GM18517 (cell line): Measurements from ENCODE around the gene RERE.

Experiments used
- ATAC-seq: cut with Tn5 transposase; IDR thresholded peaks from one replicate; pipeline ENCODE4 v1.9.1; 2021; ENCODE audit warnings: mild to moderate bottlenecking, moderate library complexity; ENCODE audit not compliant: unreplicated experiment

The RERE gene

DNA sequence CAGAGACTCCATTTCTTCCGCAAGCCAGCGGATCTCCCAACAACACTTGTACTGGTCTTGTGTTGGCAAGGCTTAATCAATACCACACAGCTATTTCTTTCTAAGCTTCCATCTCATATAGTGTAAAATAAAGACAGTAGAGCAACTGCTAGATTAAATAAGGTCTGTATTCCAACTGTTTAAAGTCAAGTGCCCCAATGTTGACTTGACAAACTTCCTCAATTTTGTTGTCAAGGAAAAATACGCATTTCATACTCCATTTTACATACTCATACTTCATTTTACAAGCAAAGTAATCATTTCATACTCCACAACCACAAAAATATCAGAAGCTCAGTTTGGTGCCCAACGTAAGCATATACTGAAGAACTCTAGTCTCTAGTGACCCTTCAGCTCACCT, 143.0 kb downstream of the RERE start:
- no peak for ATAC-seq

DNA sequence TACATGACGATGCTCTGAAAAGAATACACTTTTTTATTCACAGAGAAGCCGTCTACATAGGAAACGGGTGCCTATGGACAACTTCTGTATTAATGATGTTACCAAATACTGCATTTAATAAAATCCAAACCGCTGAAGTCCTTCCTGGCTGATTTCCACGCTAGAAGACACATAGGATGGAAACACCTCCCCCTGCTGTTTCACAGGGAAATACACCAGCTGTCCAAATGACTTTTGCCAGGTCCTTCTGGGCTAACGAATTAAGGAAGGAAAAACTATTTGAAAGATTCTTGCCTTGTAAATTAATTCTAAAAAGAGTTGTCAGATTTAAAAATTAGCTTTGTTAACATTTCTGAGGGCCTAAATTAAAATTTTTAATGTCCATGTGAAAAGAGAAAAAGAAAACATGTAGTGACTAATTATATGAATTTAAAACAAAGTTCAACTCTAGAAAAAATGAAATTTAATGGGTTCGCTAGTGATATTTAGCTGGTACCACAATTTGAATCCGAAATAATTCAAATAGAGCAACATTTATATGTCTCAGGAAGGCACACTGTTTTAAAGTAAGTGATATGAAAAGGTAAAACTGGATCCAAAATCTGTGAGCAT, 146.0 kb downstream of the RERE start:
- no peak for ATAC-seq

DNA sequence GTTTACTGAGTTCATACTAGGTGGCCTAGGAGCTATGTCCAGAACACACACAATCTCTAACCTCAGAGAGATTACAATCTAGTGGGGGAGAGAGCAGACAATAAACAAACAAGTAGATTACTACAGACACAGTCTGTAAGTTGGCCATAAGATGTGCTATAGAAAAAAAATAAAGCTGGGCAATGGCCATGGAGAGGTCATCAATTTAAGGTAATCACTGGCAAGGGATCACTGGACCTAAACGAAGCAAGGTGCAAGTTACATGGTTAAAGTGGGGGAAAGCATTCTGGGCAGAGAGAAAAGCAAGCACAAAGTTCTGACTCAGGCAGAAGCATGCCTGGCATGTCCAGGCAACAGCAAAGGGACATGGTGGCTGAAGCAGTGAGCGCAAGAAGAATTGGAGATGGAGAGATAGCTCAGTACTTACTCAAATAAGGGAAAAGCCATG, 147.0 kb downstream of the RERE start:
- no peak for ATAC-seq

DNA sequence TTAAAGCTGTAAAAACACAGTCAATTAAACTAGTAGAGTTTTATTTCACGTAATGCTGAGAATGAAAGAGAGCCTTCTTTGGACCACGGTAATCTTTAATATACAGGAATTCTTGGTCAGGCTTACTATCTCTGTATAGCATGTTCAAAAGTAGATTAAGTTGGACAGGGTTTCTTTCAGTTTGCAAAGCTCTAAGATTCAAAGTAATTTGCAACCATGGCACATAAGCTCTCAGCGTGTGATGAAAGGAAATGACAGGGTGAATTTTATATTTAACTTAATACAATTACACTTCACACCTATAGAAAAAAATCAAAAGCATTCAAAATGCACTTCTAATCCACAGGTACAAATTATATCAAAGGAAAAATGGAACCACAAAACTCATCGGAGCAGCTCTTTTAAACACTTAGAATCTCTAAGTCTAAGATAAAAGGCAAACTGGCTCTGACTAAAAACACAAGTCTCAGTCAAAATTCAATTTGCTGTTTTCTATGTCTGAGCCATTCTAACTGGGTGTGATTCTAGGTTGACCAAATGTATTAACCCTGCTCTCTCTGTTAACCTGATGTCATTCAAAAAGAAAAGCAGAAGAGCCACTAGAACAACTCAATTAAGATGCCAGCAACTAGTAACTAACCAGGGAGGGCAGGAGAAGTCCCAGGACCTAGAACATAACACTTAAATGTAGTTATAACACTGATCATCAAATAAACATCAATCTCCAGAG, 147.7 kb downstream of the RERE start:
- ATAC-seq = no peak

DNA sequence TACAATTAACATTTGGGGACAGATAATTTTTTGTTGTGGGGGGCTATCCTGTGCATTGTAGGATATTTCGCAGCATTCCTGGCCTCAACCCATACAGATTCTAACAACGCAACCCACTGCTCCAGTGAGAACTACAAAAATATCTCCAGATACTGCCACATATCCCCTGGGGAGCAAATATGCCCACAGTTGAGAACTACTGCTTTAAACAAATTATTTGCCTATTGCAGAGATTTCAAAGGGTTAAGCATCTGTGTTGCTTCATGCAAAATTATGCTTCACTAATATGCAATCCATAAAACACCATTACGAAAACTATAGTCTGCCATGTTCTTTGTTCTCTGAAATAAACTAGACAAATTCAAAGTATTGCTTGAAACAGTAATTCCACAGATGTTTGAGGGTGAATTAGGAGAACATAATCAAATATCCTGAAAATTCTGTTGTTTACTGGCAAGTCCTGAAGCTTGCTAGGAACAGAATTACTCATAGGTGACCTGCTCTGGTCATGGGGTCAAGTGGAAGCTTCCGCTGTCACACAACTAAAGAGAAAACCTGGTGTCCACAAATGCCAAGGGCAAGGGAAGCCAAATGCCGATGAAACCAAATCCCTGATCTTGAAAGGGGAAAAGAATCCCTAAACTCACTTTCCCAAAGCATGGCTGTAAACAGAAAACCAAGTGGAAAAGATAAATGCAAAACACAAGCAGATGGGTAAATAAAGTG, 149.4 kb downstream of the RERE start:
- ATAC-seq = no peak

DNA sequence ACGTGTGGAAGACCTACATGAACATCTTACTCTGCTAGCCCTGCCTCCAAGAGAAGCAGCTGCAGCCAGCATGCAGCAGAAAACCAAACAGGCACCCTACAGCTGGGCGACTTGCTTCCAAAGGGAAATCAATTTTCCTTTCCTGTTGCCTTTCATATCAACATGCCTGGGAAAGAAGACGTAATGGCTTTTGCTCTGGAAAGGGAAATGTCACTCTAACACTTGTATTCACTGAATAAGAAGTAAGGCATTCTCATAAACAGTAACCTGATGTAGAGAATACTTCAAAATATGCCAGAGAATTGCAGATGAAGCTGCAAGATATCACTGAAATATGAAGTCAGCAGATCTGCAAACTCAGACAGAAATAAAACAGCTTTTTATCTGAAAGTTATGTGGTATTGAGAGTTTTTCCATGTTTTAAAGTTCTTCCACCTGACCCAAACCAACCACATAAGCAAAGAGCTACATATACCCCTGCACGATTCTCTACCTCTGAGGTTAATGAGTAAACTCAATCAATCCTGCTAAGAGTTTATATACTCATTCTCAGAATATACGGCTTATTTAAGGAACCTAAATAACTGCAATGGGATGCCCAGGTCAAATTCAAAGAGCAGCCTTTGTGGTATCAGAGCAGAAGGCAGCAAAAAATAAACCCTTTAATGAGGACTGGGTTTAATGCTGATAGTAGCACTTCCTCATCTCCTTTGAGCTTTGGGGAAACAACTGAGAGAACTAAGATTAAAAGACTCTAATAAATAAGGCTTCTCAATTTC, 150.9 kb downstream of the RERE start:
- no peak for ATAC-seq

DNA sequence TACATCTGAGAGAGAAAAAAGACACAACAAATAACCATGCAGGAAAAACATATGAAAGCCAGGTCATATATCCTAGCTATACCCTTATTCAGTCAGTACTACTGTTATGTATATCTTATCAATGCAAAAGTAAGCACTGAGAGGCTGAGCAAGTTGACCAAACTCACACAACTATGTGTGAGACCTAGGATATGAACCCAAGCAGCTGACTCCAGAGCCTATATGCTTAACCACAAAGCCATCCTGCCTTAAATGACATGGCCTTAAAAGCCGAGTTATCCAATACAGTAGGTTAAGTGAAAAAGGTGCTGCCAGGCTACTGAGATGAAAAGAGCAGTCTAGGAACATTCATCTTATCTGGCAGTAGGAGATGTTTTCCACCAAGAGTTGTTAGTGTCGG, 151.6 kb downstream of the RERE start:
- ATAC-seq = no peak

DNA sequence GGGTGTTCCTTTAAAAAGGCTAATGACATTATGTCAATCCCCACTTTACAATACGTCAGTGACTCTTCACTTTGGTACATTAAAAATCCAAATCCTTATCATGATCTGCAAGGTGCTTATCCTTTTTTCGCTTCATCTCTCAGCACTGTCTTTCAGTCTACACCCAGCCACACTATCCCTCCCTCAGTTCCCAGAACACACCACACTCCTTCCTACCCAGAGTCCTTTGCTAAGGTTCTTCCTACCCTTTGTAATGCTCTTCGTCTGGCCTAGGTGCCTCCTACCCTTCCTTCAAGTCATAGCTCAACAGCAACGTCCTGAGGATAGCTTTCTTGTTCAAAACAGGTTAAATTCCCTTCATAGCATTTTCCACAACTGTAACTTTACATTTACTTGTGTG, 152.6 kb downstream of the RERE start:
- no peak for ATAC-seq

DNA sequence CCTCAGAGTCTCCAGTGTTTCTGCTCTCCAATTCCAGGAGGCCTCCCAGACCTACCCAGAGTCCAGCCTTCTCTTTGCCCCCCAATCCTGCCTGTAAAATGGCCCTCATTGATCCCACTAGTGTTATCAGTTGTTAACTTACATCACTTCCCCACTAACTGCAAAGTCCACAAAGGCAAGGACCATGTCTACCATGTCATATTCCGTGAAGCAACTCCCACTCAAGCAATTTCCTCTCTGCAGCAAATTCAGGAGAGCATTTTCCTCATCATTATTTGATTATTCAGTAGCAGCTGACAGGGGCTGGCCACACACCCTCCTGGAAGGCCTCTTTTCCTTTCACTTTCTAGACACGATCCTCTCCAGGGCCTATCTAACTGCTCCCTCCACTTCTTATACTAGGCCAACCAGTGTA, 153.5 kb downstream of the RERE start:
- no peak for ATAC-seq

DNA sequence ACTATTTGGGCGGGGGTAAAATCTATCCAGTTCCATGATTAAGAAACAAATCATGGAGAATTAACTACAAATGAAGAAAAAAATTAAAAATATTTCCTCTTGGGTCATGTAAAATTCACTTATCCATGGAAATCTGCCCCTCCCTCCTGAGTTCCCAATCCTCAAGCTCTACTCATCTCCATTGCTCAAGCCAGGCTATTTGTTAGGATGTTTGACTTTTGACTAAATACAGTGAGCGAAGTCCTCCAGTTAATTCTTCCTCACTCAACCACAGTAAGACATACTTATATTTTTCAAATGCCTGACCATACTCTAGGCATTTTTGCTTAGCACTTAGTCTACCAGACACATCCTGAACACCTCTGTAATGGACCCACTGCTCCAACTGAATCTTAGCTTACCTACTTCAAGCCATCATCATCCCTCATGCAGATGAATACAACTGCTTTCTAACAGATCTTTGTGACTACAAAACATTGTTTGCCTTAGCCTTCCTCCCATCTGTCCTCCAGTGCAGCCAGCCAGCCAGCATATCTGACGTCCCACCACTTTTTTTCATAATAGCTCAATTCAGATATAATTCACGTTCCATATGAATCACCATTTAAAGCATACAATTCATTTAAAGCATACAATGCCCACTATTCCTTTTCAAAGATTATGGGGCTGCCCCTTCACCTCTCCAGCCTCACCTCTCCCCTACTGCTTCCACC, 154.2 kb downstream of the RERE start:
- no peak for ATAC-seq

DNA sequence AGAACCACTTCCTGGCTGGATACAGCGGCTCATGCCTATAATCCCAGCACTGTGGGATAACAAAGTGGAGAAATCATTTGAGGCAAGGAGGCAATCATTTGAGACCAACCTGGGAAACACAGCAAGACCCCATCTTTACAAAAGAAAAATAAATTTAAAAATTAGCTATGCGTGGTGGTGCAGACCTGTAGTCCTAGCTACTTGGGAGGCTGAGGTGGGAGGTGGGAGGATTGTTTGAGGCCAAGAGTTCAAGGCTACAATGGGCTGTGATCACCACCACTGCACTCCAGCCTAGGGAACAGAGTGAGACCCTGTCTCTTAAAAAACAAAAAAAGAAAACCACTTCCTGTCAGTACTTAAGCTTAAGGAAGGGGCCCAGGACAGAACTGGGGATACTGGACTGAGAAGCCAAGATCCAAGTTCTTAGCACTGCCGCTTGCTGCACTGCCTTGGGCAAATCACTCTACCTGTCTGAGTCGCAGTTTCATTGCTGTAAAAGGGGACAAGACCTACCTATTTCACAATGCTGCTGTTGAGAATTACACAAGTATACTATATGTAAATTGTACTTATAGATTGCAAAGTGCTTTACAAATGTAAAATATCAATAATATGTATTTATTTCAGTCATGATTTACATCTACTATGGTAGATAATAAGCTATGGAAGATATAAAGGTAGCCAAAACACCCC, 154.9 kb downstream of the RERE start:
- no peak for ATAC-seq

DNA sequence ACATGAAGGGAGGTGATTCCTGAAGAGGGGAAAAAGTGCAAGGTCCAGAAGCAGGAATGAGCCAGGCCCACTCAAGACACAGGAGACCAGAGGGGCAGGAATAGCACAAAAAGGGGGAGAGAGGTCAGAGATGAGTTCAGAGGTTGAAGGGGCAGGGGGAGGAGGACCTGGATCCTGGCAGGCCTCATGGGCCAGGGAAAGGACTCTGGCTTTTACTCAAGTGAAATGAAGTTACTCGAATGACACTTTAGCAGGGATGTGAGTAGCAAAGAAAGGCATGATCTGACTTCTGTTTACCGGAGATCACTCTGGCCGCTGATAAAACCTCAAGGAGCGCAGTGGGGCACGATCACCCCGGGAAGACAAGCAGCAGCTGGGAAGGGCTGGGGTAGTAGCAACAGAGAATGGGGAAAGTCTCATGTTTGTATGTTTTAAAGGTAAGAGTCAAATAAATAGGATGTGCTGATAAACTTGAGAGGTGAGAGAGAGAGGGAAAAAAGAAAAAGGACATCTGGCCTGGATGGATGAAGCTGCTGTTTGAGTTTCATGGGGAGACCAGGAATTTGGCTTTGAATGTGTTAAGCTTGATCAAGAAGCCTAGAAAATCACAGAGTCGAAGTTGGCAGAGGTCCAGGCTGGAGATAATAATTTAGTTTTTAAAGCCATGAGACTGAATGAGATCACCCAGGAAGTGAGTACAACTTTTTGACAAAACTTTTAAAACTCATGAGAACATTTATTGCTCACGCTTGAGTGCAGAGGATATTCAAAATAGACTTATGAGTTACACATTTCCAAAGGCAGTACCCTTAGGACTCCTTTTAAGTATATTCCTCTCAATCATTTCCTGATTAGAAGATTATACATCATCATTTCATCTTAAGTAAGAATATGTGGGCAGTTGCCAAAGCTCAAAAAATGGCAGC, 156.0 kb downstream of the RERE start:
- no peak for ATAC-seq

DNA sequence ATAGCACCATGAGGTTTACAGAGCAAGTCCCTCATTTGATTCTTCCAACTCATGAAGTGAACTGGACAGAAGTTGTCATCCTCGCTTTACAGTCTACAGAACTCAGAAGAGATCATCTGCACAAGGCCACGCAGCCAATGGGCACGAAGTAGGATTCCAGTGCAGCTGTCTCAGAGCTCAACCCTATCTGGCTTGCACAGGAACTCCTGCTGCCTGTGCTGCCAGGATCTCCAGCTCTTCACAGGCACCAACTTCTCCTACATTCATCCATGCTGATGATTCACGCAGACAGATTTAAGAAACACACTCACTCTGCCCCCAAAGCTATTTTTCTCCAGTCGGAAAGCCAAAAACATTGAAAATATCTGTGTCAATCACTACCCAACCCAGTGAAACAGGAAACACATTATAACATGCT, 157.0 kb downstream of the RERE start:
- no peak for ATAC-seq

DNA sequence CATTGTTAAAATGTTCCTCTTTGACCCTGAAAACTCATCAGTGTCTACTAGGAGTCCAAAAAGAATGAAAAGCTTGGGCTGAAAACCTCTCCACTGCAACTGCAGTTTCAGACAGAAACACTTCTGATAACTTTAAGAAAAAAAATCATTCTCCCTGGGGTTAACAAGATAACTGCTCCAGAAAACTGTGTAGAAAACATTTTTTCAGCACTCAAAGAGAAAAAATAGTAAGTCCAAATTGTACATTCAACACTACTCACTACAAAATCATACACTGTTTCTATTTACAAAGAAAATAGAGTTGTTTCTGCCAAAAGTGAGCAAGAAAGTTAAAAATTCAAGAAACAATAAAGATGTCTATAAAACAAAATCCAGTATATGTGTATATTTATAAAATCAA, 157.8 kb downstream of the RERE start:
- no peak for ATAC-seq

DNA sequence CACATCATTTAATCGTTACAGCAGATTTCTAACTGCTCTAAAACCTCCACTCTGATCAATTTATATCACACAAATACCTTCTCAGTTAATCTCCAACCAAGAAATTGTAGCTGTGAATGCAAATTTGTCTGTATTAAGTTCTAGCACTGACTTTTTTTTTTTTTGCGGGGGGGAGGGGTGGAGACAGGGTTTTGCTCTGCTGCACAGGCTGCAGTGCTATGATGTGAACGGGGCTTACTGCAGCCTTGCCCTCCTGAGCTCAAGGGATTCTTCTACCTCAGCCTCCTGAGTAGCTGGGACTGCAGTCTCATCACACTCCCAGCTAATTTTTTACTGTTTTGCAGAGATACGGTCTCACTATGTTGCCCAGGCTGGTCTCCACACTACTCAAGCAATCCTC, 163.6 kb downstream of the RERE start:
- ATAC-seq = no peak

DNA sequence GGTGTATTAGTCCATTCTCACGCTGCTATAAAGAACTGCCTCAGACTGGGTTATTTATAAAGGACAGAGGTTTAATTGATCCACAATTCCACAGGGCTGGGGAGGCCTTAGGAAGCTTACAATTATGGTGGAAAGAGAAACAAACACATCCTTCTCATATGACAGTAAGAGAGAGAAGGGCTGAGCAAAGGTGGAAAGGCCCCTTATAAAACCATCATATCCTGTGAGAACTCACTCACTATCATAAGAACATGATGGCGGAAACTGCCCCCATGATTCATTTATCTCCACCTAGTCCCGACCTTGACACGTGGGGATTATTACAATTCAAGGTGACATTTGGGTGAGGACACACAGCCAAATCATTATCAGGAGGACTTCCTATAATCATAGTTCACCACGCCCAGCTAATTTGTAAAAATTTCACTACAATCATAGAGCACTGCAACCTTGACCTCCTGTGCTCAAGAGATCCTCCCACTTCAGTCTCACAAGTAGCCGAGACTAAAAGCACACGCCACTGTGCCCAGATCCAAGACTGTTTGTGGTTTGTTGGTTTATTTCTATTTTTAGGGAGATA, 164.9 kb downstream of the RERE start:
- ATAC-seq = no peak

DNA sequence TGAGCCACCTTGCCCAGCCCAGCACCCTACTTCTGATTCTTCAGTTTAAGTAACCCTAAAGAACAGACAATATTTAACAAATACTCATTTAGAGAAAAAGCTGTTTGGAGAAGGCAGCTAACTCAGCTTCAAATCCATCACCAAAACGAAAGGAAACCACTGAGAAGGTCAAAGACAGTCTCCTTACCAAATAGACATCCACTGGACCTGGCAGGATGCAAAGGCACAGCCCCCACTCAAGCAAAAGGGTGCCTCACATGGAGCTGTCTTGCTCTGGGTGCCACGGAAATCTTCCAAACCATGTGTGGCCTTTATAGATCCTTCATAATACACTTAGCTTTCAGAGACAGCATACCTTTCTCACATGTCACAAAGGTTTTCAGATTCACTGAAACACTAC, 165.5 kb downstream of the RERE start:
- ATAC-seq = no peak

DNA sequence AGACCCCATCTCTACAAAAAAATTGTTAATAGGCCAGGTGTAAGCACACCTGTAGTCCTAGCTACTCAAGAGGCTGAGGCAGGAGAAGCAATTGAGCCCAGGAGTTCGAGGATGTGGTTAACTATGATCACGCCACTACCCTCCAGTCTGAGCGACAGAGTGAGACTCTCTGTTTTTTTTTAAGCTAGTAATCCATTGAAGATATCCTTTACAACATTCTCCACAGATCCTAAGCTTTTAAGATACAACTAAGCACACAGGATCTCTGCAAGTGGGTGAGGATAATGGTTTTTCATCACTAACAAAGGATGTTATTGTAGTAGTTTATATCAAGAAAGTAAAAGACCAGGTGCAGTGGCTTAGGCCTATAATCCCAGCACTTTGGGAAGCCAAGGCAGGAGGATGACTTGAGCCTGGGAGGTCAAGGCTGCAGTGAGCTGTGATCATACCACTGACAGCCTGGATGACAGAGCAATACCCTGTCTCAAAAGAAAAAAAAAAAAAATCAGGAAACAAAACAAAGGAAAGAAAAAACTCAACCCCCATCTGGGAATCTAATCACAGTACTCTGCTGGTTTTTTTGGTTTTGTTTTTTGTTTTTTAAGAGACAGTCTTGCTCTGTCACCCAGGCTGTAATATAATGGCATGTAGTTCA, 166.1 kb downstream of the RERE start:
- no peak for ATAC-seq
